ENCODE results near the gene TRIM68. TPM values are rescaled to one million over a fixed set of nuclear protein-coding genes. Genes with fewer than 3 reads are reported as not detected.

TRIM68 gene
- total and polyA plus RNA-seq, 2 of the 13 experiments (the other 11 are each of a cell fraction or from before 2014, with no cell fraction given): not detected

DNA sequence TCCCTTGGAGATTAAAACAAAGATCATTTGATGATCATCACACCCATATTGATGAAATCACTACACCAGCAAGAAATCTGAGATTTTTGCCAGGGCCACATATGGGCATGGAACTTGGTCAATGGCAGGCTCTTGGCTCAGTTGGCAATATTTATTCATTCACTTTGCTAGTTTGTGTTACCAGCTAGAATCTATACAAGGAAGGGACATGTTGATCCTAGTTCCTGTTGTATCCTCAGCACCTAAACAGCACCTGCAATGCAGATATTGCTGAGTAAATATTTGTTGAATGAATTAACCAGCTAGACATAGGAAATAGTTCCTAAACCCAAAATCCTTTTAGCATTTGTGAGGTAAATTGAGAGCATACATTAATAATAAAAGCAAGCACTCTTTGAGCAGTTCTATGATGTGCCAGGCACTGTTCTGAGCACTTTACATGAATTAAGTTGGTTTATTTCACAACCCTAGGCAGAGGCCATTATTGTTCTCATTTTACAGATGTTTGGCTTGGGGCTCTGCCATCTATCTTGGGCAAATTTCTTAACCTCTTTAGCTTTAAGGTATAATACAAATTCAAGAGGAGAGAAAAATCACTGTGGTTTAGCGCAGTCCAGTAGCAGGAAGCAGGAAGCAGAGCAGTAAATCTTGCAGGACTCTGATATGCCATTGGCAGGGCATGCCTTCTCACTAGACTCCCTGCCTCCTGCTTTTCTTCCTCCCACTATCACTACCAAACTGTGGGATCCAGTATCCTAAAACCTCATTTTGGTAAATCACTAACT lies 1.6 kb downstream of the TRIM68 start (continued):
- TF ChIP-seq ZFAT (CRISPR knock-in tag; conservative IDR thresholded peaks at IDR 0.05) (no peak), NR1H2 (CRISPR knock-in tag; IDR thresholded peaks at IDR 0.05; ENCODE audit: borderline replicate concordance, low read depth) (no peak), ZSCAN21 (CRISPR knock-in tag; IDR thresholded peaks at IDR 0.05; ENCODE audit: borderline replicate concordance) (no peak), GABPB1 (CRISPR knock-in tag; IDR thresholded peaks at IDR 0.05) (no peak), ZNF44 (CRISPR knock-in tag; IDR thresholded peaks at IDR 0.05) (no peak), SALL1 (CRISPR knock-in tag; IDR thresholded peaks at IDR 0.05) (no peak), ZNF557 (CRISPR knock-in tag; IDR thresholded peaks at IDR 0.05) (no peak), ZNF260 (CRISPR knock-in tag; IDR thresholded peaks at IDR 0.05; ENCODE audit: borderline replicate concordance, low read depth) (no peak)
- TF ChIP-seq, protein P1, sequence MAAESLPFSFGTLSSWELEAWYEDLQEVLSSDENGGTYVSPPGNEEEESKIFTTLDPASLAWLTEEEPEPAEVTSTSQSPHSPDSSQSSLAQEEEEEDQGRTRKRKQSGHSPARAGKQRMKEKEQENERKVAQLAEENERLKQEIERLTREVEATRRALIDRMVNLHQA (CRISPR knock-in tag; IDR thresholded peaks at IDR 0.05): no peak
- TF ChIP-seq, protein P2, sequence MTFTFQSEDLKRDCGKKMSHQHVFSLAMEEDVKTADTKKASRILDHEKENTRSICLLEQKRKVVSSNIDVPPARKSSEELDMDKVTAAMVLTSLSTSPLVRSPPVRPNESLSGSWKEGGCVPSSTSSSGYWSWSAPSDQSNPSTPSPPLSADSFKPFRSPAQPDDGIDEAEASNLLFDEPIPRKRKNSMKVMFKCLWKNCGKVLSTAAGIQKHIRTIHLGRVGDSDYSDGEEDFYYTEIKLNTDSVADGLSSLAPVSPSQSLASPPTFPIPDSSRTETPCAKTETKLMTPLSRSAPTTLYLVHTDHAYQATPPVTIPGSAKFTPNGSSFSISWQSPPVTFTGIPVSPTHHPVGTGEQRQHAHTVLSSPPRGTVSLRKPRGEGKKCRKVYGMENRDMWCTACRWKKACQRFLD (CRISPR knock-in tag; IDR thresholded peaks at IDR 0.05; ENCODE audit: borderline replicate concordance): no peak
- TF ChIP-seq, protein P3, sequence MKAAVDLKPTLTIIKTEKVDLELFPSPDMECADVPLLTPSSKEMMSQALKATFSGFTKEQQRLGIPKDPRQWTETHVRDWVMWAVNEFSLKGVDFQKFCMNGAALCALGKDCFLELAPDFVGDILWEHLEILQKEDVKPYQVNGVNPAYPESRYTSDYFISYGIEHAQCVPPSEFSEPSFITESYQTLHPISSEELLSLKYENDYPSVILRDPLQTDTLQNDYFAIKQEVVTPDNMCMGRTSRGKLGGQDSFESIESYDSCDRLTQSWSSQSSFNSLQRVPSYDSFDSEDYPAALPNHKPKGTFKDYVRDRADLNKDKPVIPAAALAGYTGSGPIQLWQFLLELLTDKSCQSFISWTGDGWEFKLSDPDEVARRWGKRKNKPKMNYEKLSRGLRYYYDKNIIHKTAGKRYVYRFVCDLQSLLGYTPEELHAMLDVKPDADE (CRISPR knock-in tag; IDR thresholded peaks at IDR 0.05): no peak
- TF ChIP-seq, protein P4, sequence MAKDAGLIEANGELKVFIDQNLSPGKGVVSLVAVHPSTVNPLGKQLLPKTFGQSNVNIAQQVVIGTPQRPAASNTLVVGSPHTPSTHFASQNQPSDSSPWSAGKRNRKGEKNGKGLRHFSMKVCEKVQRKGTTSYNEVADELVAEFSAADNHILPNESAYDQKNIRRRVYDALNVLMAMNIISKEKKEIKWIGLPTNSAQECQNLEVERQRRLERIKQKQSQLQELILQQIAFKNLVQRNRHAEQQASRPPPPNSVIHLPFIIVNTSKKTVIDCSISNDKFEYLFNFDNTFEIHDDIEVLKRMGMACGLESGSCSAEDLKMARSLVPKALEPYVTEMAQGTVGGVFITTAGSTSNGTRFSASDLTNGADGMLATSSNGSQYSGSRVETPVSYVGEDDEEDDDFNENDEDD (CRISPR knock-in tag; IDR thresholded peaks at IDR 0.05; ENCODE audit: borderline replicate concordance): no peak

Data from HepG2 (cell line).